ENCODE data around the gene SAPCD2. TPM values are rescaled to one million over a fixed set of nuclear protein-coding genes. Genes with fewer than 3 reads are reported as not detected.
"Not testable (repeated sequence)": the region's sequence is repeated elsewhere in the genome, so short reads cannot be mapped to it uniquely, and the experiment has no call there.

The SAPCD2 gene
- total RNA-seq, 1 experiment from 2014 or later, result 69.2 TPM

GRCh38 chr9:137033481-137033880 lies 36.9 kb downstream of the SAPCD2 start:
- not testable (repeated sequence) for DNase-seq (ENCODE audit: low read depth)

GRCh38 chr9:137032858-137033257 lies 37.5 kb downstream of the SAPCD2 start:
- DNase-seq (ENCODE audit: low read depth), result no peak

GRCh38 chr9:137031904-137032640 lies 38.3 kb downstream of the SAPCD2 start, which contains the start of gene FUT7:
Gene FUT7 (minus strand): TSS chr9:137032088. CDS start chr9:137031991, 97 bp downstream.
- no peak for DNase-seq (ENCODE audit: low read depth)

GRCh38 chr9:137030538-137031527 lies 39.5 kb downstream of the SAPCD2 start:
- no peak for DNase-seq (ENCODE audit: low read depth)

- no peak for DNase-seq (ENCODE audit: low read depth)
Measured at GRCh38 chr9:137030006-137030405, 40.4 kb downstream of the SAPCD2 start.

GRCh38 chr9:137029058-137029936 lies 41.1 kb downstream of the SAPCD2 start:
- DNase-seq (ENCODE audit: low read depth), result peak; percentile 55

GRCh38 chr9:137028263-137029057 lies 41.9 kb downstream of the SAPCD2 start:
- peak; percentile 37 for DNase-seq (ENCODE audit: low read depth)

GRCh38 chr9:137027369-137028262 lies 42.7 kb downstream of the SAPCD2 start, which contains the start of gene ABCA2:
Gene ABCA2 (minus strand): TSS chr9:137028237. CDS start chr9:137028140, 97 bp downstream.
- no peak for DNase-seq (ENCODE audit: low read depth)

GRCh38 chr9:137026828-137027227 lies 43.5 kb downstream of the SAPCD2 start:
- no peak for DNase-seq (ENCODE audit: low read depth)

GRCh38 chr9:137026384-137026783 lies 44.0 kb downstream of the SAPCD2 start:
- DNase-seq (ENCODE audit: low read depth), result no peak

- DNase-seq (ENCODE audit: low read depth), result no peak
Measured at GRCh38 chr9:137025517-137025966, 44.8 kb downstream of the SAPCD2 start.

GRCh38 chr9:137023583-137023991 lies 46.8 kb downstream of the SAPCD2 start:
- DNase-seq (ENCODE audit: low read depth), result no peak

GRCh38 chr9:137023157-137023556 lies 47.2 kb downstream of the SAPCD2 start:
- DNase-seq (ENCODE audit: low read depth), result no peak

GRCh38 chr9:137022662-137023008 lies 47.7 kb downstream of the SAPCD2 start:
- no peak for DNase-seq (ENCODE audit: low read depth)

GRCh38 chr9:137021979-137022661 lies 48.2 kb downstream of the SAPCD2 start:
- DNase-seq (ENCODE audit: low read depth), result peak; percentile 75

- DNase-seq (ENCODE audit: low read depth), result no peak
Measured at GRCh38 chr9:137021568-137021978, 48.8 kb downstream of the SAPCD2 start.

GRCh38 chr9:137020771-137021567 lies 49.4 kb downstream of the SAPCD2 start:
- no peak for DNase-seq (ENCODE audit: low read depth)
